ENCODE results near the gene NDUFAF8.

NDUFAF8 gene

GRCh38 chr17:81274471-81274855, 35.3 kb downstream of the NDUFAF8 start:
- DNase-seq (ENCODE audit: low spot score) (no peak), ATAC-seq (ENCODE audit: low read depth) (no peak)
- peaks cover 64% of the 10 kb centered on the region for H3K36me3 ChIP-seq (ENCODE audit: low read depth)
- H3K27ac ChIP-seq (ENCODE audit: poor library complexity, severe bottlenecking), result no peak overlapping the region
- no peaks in the 10 kb centered on the region for H3K27me3 ChIP-seq (ENCODE audit: insufficient read depth, poor library complexity, severe bottlenecking)
- no peak for TF ChIP-seq CTCF (IDR thresholded peaks at IDR 0.05; ENCODE audit: poor library complexity, severe bottlenecking)
- H3K9me3 ChIP-seq (ENCODE audit: severe bottlenecking), result no peaks in the 10 kb centered on the region
- H3K4me3 ChIP-seq (ENCODE audit: severe bottlenecking), result no peak overlapping the region
- H3K4me1 ChIP-seq (ENCODE audit: insufficient read depth, poor library complexity, severe bottlenecking), result no peaks in the 10 kb centered on the region

- H3K27ac ChIP-seq (ENCODE audit: poor library complexity, severe bottlenecking), result no peak overlapping the region
- H3K36me3 ChIP-seq (ENCODE audit: low read depth), result peaks cover 67% of the 10 kb centered on the region
These were observed 37.7 kb downstream of the NDUFAF8 start for GRCh38 chr17:81276781-81277180.

GRCh38 chr17:81277421-81277820, 38.3 kb downstream of the NDUFAF8 start:
- Histone ChIP-seq H3K27ac (ENCODE audit: poor library complexity, severe bottlenecking) (no peak overlapping the region), H3K9me3 (ENCODE audit: severe bottlenecking) (no peaks in the 10 kb centered on the region), H3K36me3 (ENCODE audit: low read depth) (peaks cover 64% of the 10 kb centered on the region), H3K4me3 (ENCODE audit: severe bottlenecking) (no peak overlapping the region), H3K27me3 (ENCODE audit: insufficient read depth, poor library complexity, severe bottlenecking) (no peaks in the 10 kb centered on the region), H3K4me1 (ENCODE audit: insufficient read depth, poor library complexity, severe bottlenecking) (no peaks in the 10 kb centered on the region)
- ATAC-seq (ENCODE audit: low read depth) (no peak), DNase-seq (ENCODE audit: low spot score) (no peak)
- no peak for TF ChIP-seq CTCF (IDR thresholded peaks at IDR 0.05; ENCODE audit: poor library complexity, severe bottlenecking)

More at GRCh38 chr17:81276781-81277180, 37.7 kb downstream of the NDUFAF8 start:
- TF ChIP-seq CTCF (IDR thresholded peaks at IDR 0.05; ENCODE audit: poor library complexity, severe bottlenecking), result no peak
- Histone ChIP-seq H3K9me3 (ENCODE audit: severe bottlenecking) (no peaks in the 10 kb centered on the region), H3K4me1 (ENCODE audit: insufficient read depth, poor library complexity, severe bottlenecking) (no peaks in the 10 kb centered on the region), H3K4me3 (ENCODE audit: severe bottlenecking) (no peak overlapping the region), H3K27me3 (ENCODE audit: insufficient read depth, poor library complexity, severe bottlenecking) (no peaks in the 10 kb centered on the region)
- ATAC-seq (ENCODE audit: low read depth) (no peak), DNase-seq (ENCODE audit: low spot score) (no peak)

- Histone ChIP-seq H3K4me1 (ENCODE audit: insufficient read depth, poor library complexity, severe bottlenecking) (no peaks in the 10 kb centered on the region), H3K9me3 (ENCODE audit: severe bottlenecking) (no peaks in the 10 kb centered on the region), H3K27ac (ENCODE audit: poor library complexity, severe bottlenecking) (no peak overlapping the region), H3K27me3 (ENCODE audit: insufficient read depth, poor library complexity, severe bottlenecking) (no peaks in the 10 kb centered on the region), H3K4me3 (ENCODE audit: severe bottlenecking) (no peak overlapping the region), H3K36me3 (ENCODE audit: low read depth) (peaks cover 60% of the 10 kb centered on the region)
- no peak for TF ChIP-seq CTCF (IDR thresholded peaks at IDR 0.05; ENCODE audit: poor library complexity, severe bottlenecking)
- ATAC-seq (ENCODE audit: low read depth) (no peak), DNase-seq (ENCODE audit: low spot score) (no peak)
These were observed 39.0 kb downstream of the NDUFAF8 start for GRCh38 chr17:81277946-81278693.

GRCh38 chr17:81278831-81279230, 39.7 kb downstream of the NDUFAF8 start:
- no peak for TF ChIP-seq CTCF (IDR thresholded peaks at IDR 0.05; ENCODE audit: poor library complexity, severe bottlenecking)
- H3K4me3 ChIP-seq (ENCODE audit: severe bottlenecking), result no peak overlapping the region
- H3K27me3 ChIP-seq (ENCODE audit: insufficient read depth, poor library complexity, severe bottlenecking), result no peaks in the 10 kb centered on the region
- H3K36me3 ChIP-seq (ENCODE audit: low read depth), result peaks cover 55% of the 10 kb centered on the region
- DNase-seq (ENCODE audit: low spot score) (no peak), ATAC-seq (ENCODE audit: low read depth) (no peak)
- no peaks in the 10 kb centered on the region for H3K9me3 ChIP-seq (ENCODE audit: severe bottlenecking)
- H3K4me1 ChIP-seq (ENCODE audit: insufficient read depth, poor library complexity, severe bottlenecking), result no peaks in the 10 kb centered on the region
- H3K27ac ChIP-seq (ENCODE audit: poor library complexity, severe bottlenecking), result no peak overlapping the region

Measured in RWPE2 (cell line).